ENCODE measurements around the gene HSPA9. TPM values are rescaled to one million over a fixed set of nuclear protein-coding genes. Genes with fewer than 3 reads are reported as not detected.

HSPA9 gene
- total and polyA plus RNA-seq, 10 of the 15 experiments (the other 5 are each of a cell fraction or from before 2014, with no cell fraction given), result 145 to 455 (median 343) TPM

DNA sequence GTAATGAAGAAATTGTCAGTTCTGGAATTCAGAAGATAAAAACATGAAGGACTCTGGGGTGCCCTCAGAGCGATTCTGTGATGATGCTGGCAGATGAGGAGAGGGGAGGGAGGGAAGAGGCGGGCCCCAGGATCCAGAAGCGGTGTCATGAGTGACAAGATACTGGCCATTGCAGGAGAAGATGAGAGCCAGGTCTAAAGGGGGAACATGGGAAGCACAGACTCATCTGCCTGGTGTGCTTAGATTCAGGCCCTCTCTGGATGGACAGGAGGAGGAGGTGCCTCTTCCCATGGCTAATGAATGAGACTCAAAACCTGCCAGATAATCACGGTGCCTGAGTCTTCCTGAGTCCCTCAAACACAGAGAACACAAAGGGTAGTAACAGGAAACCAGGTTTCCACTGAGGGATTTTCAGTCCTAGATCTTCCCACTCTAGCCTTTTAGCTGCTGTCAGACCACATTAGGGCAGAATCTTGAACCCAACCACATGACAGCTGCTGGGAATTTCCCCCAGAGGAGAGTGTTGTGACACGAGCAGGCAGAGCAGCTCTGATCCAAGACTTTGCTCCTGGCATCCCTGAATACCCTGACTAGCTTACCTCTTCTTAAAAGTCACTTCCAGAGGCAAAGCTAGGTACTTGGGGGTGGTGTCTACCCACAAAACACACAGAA, 28.2 kb upstream of the HSPA9 start (continued):
- TF ChIP-seq ZNF592 (IDR thresholded peaks at IDR 0.05) (no peak), E4F1 (IDR thresholded peaks at IDR 0.05; ENCODE audit: borderline replicate concordance, partially characterized antibody) (no peak), SPI1 (IDR thresholded peaks at IDR 0.05; ENCODE audit: borderline replicate concordance, insufficient read depth, low read depth, low read length) (no peak), RB1 (IDR thresholded peaks at IDR 0.05; ENCODE audit: borderline replicate concordance) (0 out of 2 replicates have a peak, but pooled peaks have one; percentile 30), RELB (IDR thresholded peaks at IDR 0.05; ENCODE audit: low read depth) (peak; percentile 75; the same call in 1 of the 2 replicates), ZNF384 (IDR thresholded peaks at IDR 0.05; ENCODE audit: borderline replicate concordance, low read depth, low read length) (no peak), ZBTB40 (IDR thresholded peaks at IDR 0.05; ENCODE audit: borderline replicate concordance) (no peak), ZNF622 (IDR thresholded peaks at IDR 0.05) (no peak), SRF (IDR thresholded peaks at IDR 0.05; ENCODE audit: low read depth in 2 of 2, low read length in 2 of 2) (peak in 1 of 2 experiments; percentile 66; a peak in 1 of 4 replicates), PML (IDR thresholded peaks at IDR 0.05; ENCODE audit: low read length) (no peak), STAT3 (IDR thresholded peaks at IDR 0.05; ENCODE audit: low read depth, low read length) (no peak)
- TF ChIP-seq, protein P1, sequence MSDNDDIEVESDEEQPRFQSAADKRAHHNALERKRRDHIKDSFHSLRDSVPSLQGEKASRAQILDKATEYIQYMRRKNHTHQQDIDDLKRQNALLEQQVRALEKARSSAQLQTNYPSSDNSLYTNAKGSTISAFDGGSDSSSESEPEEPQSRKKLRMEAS (IDR thresholded peaks at IDR 0.05; ENCODE audit: low read depth, low read length), result no peak
